Colonic mucosa (tissue), 4 donors: ENCODE data around the gene TTLL11. TPM values are rescaled to one million over a fixed set of nuclear protein-coding genes. Genes with fewer than 3 reads are reported as not detected.

Source experiments
- DNase-seq: peaks from one replicate; pipeline ENCODE4 v3.0.0-alpha.2; 2020
- H3K27ac ChIP-seq: fragments of 200-600 bp; one replicate; pipeline ENCODE4 v1.8.0; 2021
- H3K27me3 ChIP-seq: fragments of 200-600 bp; one replicate; pipeline ENCODE4 v1.8.0; 2021
- H3K36me3 ChIP-seq: fragments of 200-600 bp; one replicate; pipeline ENCODE4 v1.8.0; 2021
- H3K4me1 ChIP-seq: fragments of 200-600 bp; one replicate; pipeline ENCODE4 v1.8.0; 2021; ENCODE audit warnings: mild to moderate bottlenecking
- H3K4me3 ChIP-seq: fragments of 200-600 bp; one replicate; pipeline ENCODE4 v1.8.0; 2021
- H3K9ac ChIP-seq, 2 donors: one replicate each; pipeline ENCODE4 v1.7.0; 2013; ENCODE audit warnings: control low read depth in 2 of 2, low read depth in 2 of 2, low read length in 2 of 2
- H3K9me3 ChIP-seq: fragments of 200-600 bp; one replicate; pipeline ENCODE4 v1.8.0; 2021
- intact Hi-C: fragments of 100-400 bp; cut with DNase I; formaldehyde crosslinking; loops from one replicate; pipeline ENCODE4 v1.14.1; 2022
- total RNA-seq, 2 donors: library from RNA; stranded (reverse); fragmentation: NEBNext Ultra II Directional in 1 of 2; extraction: Animal tissue kit (Norgen Biotek cat#: 25700) in 1 of 2; gene quantifications; one replicate each; pipeline ENCODE4 v1.2.1, GENCODE V29; 2021
- TF ChIP-seq, protein P1 (sequence below): fragments of 200-600 bp; IDR thresholded peaks from one replicate; pipeline ENCODE4 v1.8.0; 2022; ENCODE audit warnings: antibody characterized with exemption, mild to moderate bottlenecking
- donor health status: healthy.
- donor health status: DM: no; HTN: no; CAD: no.
- donor health status: DM: no; HTN: no; CAD: no.

The TTLL11 gene
- total RNA-seq, 2 donors from 2014 or later = 5.1 to 5.5 TPM

DNA sequence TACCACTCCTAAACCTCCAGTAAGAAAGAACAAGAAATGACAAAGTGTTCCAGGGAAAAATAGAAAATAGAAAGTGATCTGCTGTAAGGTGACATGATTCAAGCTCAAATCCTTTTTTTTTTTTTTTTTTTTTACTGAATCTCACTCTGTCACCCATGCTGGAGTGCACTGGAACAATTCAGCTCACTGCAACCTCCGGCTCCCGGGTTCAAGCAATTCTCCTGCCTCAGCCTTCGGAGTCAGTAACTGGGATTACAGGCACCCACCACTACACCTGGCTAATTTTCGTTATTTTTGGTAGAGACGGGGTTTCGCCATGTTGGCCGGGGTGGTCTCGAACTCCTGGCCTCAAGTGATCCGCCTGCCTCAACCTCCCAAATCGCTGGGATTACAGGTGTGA is 35.9 kb downstream of the TTLL11 start:
- Histone ChIP-seq H3K27me3 (no peaks in the 10 kb centered on the region), H3K9ac (no peak overlapping the region), H3K9me3 (no peaks in the 10 kb centered on the region), H3K4me3 (no peak overlapping the region), H3K27ac (no peak overlapping the region), H3K36me3 (no peaks in the 10 kb centered on the region), H3K4me1 (no peaks in the 10 kb centered on the region)
- TF ChIP-seq, protein P1, sequence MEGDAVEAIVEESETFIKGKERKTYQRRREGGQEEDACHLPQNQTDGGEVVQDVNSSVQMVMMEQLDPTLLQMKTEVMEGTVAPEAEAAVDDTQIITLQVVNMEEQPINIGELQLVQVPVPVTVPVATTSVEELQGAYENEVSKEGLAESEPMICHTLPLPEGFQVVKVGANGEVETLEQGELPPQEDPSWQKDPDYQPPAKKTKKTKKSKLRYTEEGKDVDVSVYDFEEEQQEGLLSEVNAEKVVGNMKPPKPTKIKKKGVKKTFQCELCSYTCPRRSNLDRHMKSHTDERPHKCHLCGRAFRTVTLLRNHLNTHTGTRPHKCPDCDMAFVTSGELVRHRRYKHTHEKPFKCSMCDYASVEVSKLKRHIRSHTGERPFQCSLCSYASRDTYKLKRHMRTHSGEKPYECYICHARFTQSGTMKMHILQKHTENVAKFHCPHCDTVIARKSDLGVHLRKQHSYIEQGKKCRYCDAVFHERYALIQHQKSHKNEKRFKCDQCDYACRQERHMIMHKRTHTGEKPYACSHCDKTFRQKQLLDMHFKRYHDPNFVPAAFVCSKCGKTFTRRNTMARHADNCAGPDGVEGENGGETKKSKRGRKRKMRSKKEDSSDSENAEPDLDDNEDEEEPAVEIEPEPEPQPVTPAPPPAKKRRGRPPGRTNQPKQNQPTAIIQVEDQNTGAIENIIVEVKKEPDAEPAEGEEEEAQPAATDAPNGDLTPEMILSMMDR = no peak
- intact Hi-C loops = no loop called here
- DNase-seq = no peak

- no peaks in the 10 kb centered on the region for H3K9me3 ChIP-seq
- no peaks in the 10 kb centered on the region for H3K4me1 ChIP-seq
- DNase-seq = no peak
- H3K4me3 ChIP-seq = no peak overlapping the region
- intact Hi-C loops = no loop called here
- TF ChIP-seq, protein P1 = no peak
- no peaks in the 10 kb centered on the region for H3K36me3 ChIP-seq
- no peak overlapping the region for H3K27ac ChIP-seq
- no peak overlapping the region for H3K9ac ChIP-seq
- H3K27me3 ChIP-seq = no peaks in the 10 kb centered on the region
Measured at GRCh38 chr9:122056484-122056883, 36.6 kb downstream of the TTLL11 start.

DNA sequence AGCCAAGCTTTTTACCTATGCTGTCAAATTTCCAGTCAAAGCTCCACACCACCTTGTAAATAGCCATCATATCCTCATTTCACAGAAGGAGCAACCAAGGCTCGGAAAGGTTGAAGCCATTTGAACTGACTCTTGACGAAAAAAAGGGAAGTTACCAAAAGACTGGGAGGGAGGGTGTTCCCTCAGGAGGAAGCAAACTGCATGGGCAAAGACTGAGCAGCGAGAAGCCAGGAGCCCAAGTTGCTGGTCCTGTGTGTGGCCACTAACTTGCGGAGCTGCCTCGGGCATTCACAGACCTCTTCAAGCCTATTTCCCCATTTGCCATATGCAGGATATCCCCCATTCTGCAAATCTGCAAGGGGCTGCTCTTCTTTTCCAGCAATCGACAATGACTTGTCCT is 37.4 kb downstream of the TTLL11 start:
- H3K27me3 ChIP-seq = no peaks in the 10 kb centered on the region
- DNase-seq = no peak
- H3K27ac ChIP-seq = no peak overlapping the region
- H3K36me3 ChIP-seq = no peaks in the 10 kb centered on the region
- intact Hi-C loops = no loop called here
- TF ChIP-seq, protein P1 = no peak
- H3K9me3 ChIP-seq = no peaks in the 10 kb centered on the region
- H3K4me1 ChIP-seq = no peaks in the 10 kb centered on the region
- H3K9ac ChIP-seq = no peak overlapping the region
- H3K4me3 ChIP-seq = no peak overlapping the region

DNA sequence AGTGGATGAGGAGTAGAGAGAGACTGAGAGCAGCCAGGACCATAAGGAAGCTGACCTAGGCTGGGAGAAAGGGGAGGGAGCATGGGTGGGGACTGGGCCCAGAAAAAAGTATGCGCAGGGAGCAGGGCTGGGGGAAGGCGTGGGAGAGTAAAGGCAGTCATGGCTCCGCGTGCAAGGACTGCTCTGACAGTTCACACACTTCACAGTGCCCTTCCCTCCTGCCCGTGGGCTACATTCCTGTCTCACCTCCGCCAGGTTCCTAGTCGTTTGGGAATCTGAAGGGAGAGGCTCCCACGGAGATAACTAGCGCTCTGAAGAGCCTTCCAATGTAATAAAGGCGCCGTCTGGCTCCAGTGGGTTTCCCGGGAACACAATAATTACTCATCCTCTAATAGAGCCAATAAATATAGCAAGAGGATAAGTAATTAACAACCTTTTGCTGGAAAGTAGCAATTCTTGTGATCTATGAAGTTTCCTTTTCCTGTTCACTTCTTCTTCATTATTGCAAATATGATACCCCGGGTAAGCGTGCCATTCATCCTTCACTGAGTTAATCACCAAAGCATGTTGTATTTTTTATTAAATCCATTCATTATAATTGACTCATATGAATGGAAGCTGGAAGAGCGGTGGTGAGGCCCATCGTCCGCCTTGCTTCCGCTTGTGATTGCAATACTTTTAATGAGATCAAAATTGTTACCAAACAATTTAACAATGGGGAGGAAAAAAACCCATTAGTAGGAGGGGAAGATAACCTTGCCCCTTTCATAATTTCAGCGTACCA is 39.3 kb downstream of the TTLL11 start:
- no peak overlapping the region for H3K9ac ChIP-seq
- TF ChIP-seq, protein P1 = no peak

DNA sequence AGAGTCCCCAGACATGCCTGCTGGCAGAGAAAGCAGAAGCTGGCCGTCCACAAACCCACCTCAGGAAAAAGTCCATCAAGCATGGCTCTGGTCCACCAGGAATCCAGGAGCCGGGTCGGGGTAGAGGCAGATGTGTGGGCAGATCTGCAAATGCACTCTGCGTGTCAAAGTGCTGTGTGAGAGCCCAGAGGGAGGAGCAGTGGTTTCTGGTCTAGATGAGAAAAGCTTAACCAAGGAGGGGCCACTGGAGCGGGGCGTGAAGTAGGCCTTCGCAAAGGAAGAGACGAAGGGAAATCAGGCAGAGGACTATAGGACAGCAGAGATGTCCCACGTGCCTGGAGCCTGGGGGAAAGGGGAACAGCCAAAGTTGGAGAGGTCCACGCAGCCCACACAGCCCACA is 40.0 kb downstream of the TTLL11 start:
- no peaks in the 10 kb centered on the region for H3K4me1 ChIP-seq
- no peaks in the 10 kb centered on the region for H3K27me3 ChIP-seq
- no peaks in the 10 kb centered on the region for H3K9me3 ChIP-seq
- intact Hi-C loops = no loop called here
- no peak overlapping the region for H3K4me3 ChIP-seq
- H3K36me3 ChIP-seq = no peaks in the 10 kb centered on the region
- no peak overlapping the region for H3K9ac ChIP-seq
- DNase-seq = no peak
- H3K27ac ChIP-seq = no peak overlapping the region
- TF ChIP-seq, protein P1 = no peak

More for the DNA sequence above, 39.3 kb downstream of the TTLL11 start:
- no peak overlapping the region for H3K27ac ChIP-seq
- H3K4me1 ChIP-seq = no peaks in the 10 kb centered on the region
- intact Hi-C loops = no loop called here
- H3K4me3 ChIP-seq = no peak overlapping the region
- no peaks in the 10 kb centered on the region for H3K27me3 ChIP-seq
- no peaks in the 10 kb centered on the region for H3K36me3 ChIP-seq
- DNase-seq = no peak
- H3K9me3 ChIP-seq = no peaks in the 10 kb centered on the region
